MM.1S (cell line): Measurements from ENCODE around the gene CREB3L1.

ENCODE experiments used
- EZH2 ChIP-seq: fragments of 300-600 bp; sonication (generic); optimal IDR thresholded peaks from 2 replicates; pipeline ENCODE3; 2017; ENCODE audit warnings: low read depth, mild to moderate bottlenecking, antibody characterized with exemption, low read length, mixed read lengths
- EZH2phosphoT487 ChIP-seq: fragments of 300-600 bp; sonication (generic); IDR thresholded peaks from 2 replicates; pipeline ENCODE4 v1.6.1; 2018; ENCODE audit warnings: antibody characterized with exemption, low read length
- TF ChIP-seq, protein P1 (sequence below): fragments of 300-600 bp; sonication (generic); IDR thresholded peaks from 2 replicates; pipeline ENCODE4 v1.5.1; 2016; ENCODE audit warnings: antibody characterized with exemption, low read length, mixed read lengths

GRCh38 chr11:46339816-46340215 lies 62.4 kb downstream of the CREB3L1 start:
- TF ChIP-seq, protein P1, sequence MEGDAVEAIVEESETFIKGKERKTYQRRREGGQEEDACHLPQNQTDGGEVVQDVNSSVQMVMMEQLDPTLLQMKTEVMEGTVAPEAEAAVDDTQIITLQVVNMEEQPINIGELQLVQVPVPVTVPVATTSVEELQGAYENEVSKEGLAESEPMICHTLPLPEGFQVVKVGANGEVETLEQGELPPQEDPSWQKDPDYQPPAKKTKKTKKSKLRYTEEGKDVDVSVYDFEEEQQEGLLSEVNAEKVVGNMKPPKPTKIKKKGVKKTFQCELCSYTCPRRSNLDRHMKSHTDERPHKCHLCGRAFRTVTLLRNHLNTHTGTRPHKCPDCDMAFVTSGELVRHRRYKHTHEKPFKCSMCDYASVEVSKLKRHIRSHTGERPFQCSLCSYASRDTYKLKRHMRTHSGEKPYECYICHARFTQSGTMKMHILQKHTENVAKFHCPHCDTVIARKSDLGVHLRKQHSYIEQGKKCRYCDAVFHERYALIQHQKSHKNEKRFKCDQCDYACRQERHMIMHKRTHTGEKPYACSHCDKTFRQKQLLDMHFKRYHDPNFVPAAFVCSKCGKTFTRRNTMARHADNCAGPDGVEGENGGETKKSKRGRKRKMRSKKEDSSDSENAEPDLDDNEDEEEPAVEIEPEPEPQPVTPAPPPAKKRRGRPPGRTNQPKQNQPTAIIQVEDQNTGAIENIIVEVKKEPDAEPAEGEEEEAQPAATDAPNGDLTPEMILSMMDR: no peak
- no peak for TF ChIP-seq EZH2
- TF ChIP-seq EZH2phosphoT487: no peak
